Pancreas (tissue), 10 donors: Measurements from ENCODE around the gene ELAC2. TPM values are rescaled to one million over a fixed set of nuclear protein-coding genes. Genes with fewer than 3 reads are reported as not detected.

Experiments
- ATAC-seq, 4 donors: fragments of 200-7000 bp; cut with Tn5 transposase; one replicate each; pipeline versions ENCODE4 v1.8.0 to v1.9.1; 2020; ENCODE audit warnings: mild to moderate bottlenecking in 4 of 4, moderate library complexity in 4 of 4
- DNase-seq, 6 donors: peaks; one replicate each; pipeline ENCODE4 v3.0.0-alpha.2; 2020
- FAIRE-seq: peaks from 2 replicates; lab custom pipeline; 2012; peaks lifted over from hg19 to GRCh38; lab: Jason Lieb, UNC
- H3K27ac ChIP-seq, 4 donors: fragments of 200-600 bp; sonication (generic); 1 replicate in 3 of 4; 2 replicates in 1 of 4; pipeline versions ENCODE4 v1.5.0 to v1.8.0; 2020
- H3K27me3 ChIP-seq, 4 donors: fragments of 200-600 bp; one replicate each; pipeline ENCODE4 v1.8.0; 2021
- H3K36me3 ChIP-seq, 3 donors: fragments of 200-600 bp; sonication (generic) in 1 of 3; one replicate each; pipeline versions ENCODE4 v1.5.0 to v1.8.0; 2020 to 2021
- H3K4me1 ChIP-seq, 3 donors: fragments of 200-600 bp; one replicate each; pipeline ENCODE4 v1.8.0; 2021
- H3K4me3 ChIP-seq, 4 donors: fragments of 200-600 bp; sonication (generic) in 2 of 4; one replicate each; pipeline versions ENCODE4 v1.5.0 to v1.8.0; 2020 to 2021
- H3K9me3 ChIP-seq, 4 donors: fragments of 200-600 bp; one replicate each; pipeline ENCODE4 v1.8.0; 2021
- CTCF ChIP-seq, 4 donors: fragments of 200-600 bp; sonication (generic) in 3 of 4; IDR thresholded peaks; one replicate each; pipeline versions ENCODE4 v1.5.0 to v1.8.0; 2021; ENCODE audit warnings: antibody characterized with exemption in 4 of 4
- WGBS, 2 donors: extraction: QIAGEN DNeasy Blood & Tissue Kit; methylation state at CpG; one replicate each; pipeline ENCODE4 v1.1.7; 2013; 5-methylcytosine and 5-hydroxymethylcytosine counted together
- intact Hi-C, 3 donors: fragments of 100-400 bp; cut with DNase I; formaldehyde crosslinking; loops; one replicate each; pipeline versions ENCODE4 v1.11.1 to v1.14.2; 2022
- polyA plus RNA-seq, 2 donors: library from polyadenylated mRNA; stranded (reverse); fragments of 200-250 nt; gene quantifications; one replicate each; pipeline ENCODE4 v1.2.3, GENCODE V29; 2013
- total RNA-seq, 6 donors: library from RNA; stranded (reverse); fragmentation: NEBNext Ultra II Directional in 4 of 6; extraction: Animal tissue kit (Norgen Biotek cat#: 25700) in 4 of 6; gene quantifications; one replicate each; pipeline versions ENCODE4 v1.2.1 to v1.2.4, GENCODE V29; 2021 to 2023
- donor health status: healthy with polysubstance abuse.
- donor health status: DM: no; HTN: no; CAD: no; lungs with moderate emphysema.
- donor health status: DM: no; HTN: no; CAD: no.
- donor health status: control.
- donor health status: control.
- donor health status: Bipolar disorder and iron deficiency.
- donor health status: DM: yes; HTN: yes; CAD: no.
- donor health status: DM: no; HTN: no; CAD: no.
- donor health status: DM: no; HTN: no; CAD: no.
- donor health status: DM: yes; HTN: yes; CAD: no.

The ELAC2 gene
- total and polyA plus RNA-seq, 8 donors = 19.6 to 39.2 (median 25.2) TPM

- no peaks in the 10 kb centered on the region for H3K27me3 ChIP-seq
- H3K36me3 ChIP-seq = peaks cover 8 to 50% (median 36%) of the 10 kb centered on the region in 3 donors
- WGBS, 2 donors = 96% methylated on average over 12 of the region's 12 CpGs
- H3K9me3 ChIP-seq = no peaks in the 10 kb centered on the region
- H3K4me1 ChIP-seq = no peaks in the 10 kb centered on the region
- FAIRE-seq = no peak
- no peak overlapping the region for H3K4me3 ChIP-seq
- no peak for TF ChIP-seq CTCF (IDR thresholded peaks at IDR 0.05)
- ATAC-seq = no peak
- intact Hi-C loops = loop anchor here in 2 of 3 donors (10.0 kb wide), 2 partner anchors 446 to 736 kb away; no protein-coding TSS in a partner anchor
- no peak for DNase-seq
- no peak overlapping the region for H3K27ac ChIP-seq
Observed at GRCh38 chr17:12990926-12991325, 26.9 kb downstream of the ELAC2 start.

GRCh38 chr17:12990041-12990808 is 27.6 kb downstream of the ELAC2 start:
- Histone ChIP-seq H3K27me3 (no peaks in the 10 kb centered on the region), H3K27ac (no peak overlapping the region), H3K36me3 (peaks cover 8 to 43% (median 29%) of the 10 kb centered on the region in 3 donors), H3K4me3 (no peak overlapping the region), H3K4me1 (no peaks in the 10 kb centered on the region), H3K9me3 (no peaks in the 10 kb centered on the region)
- FAIRE-seq (no peak), DNase-seq (peak in 1 of 6 donors; percentile 6), ATAC-seq (peak in 1 of 4 donors; percentile 47)
- 82 to 85% methylated on average over 25 of the region's 25 CpGs for WGBS, 2 donors
- intact Hi-C loops = loop anchor here in 2 of 3 donors (10.0 kb wide), 2 partner anchors 445 to 735 kb away; no protein-coding TSS in a partner anchor
- TF ChIP-seq CTCF (IDR thresholded peaks at IDR 0.05) = no peak

GRCh38 chr17:12987120-12987519 is 30.7 kb downstream of the ELAC2 start:
- no peaks in the 10 kb centered on the region for H3K4me1 ChIP-seq
- intact Hi-C loops = no loop called here
- no peak for ATAC-seq
- DNase-seq = no peak
- TF ChIP-seq CTCF (IDR thresholded peaks at IDR 0.05) = no peak
- H3K9me3 ChIP-seq = no peaks in the 10 kb centered on the region
- H3K4me3 ChIP-seq = no peak overlapping the region
- no peaks in the 10 kb centered on the region for H3K27me3 ChIP-seq
- no peak for FAIRE-seq
- H3K27ac ChIP-seq = no peak overlapping the region
- H3K36me3 ChIP-seq = peaks cover 0 to 12% (median under 1%) of the 10 kb centered on the region in 3 donors
- WGBS, 2 donors = 73 to 76% methylated on average over 12 of the region's 12 CpGs

GRCh38 chr17:12985431-12986293 is 32.2 kb downstream of the ELAC2 start:
- 68 to 70% methylated on average over 14 of the region's 14 CpGs for WGBS, 2 donors
- no peak for FAIRE-seq
- peak in 2 of 4 donors; percentile 10 to 39 for ATAC-seq
- Histone ChIP-seq H3K36me3 (no peaks in the 10 kb centered on the region), H3K4me1 (no peaks in the 10 kb centered on the region), H3K4me3 (no peak overlapping the region), H3K9me3 (no peaks in the 10 kb centered on the region), H3K27me3 (no peaks in the 10 kb centered on the region), H3K27ac (no peak overlapping the region)
- intact Hi-C loops = no loop called here
- no peak for DNase-seq
- TF ChIP-seq CTCF (IDR thresholded peaks at IDR 0.05) = no peak
